NCI-H146 (cell line): Measurements from ENCODE around the gene ATF6.
A peak's percentile ranks its signal among the peaks of the same experiment; 100 is the strongest.
"Not testable (repeated sequence)": the region's sequence is repeated elsewhere in the genome, so short reads cannot be mapped to it uniquely, and the experiment has no call there.

Source experiments
- DNase-seq: peaks from one replicate; lab custom pipeline; 2025; lab: John Stamatoyannopoulos, UW

Gene ATF6

GRCh38 chr1:161782886-161783285 is 16.8 kb downstream of the ATF6 start:
- DNase-seq: no peak

GRCh38 chr1:161784968-161785367 is 18.8 kb downstream of the ATF6 start:
- no peak for DNase-seq

- DNase-seq: no peak
These were observed 21.2 kb downstream of the ATF6 start for GRCh38 chr1:161787355-161787754.

GRCh38 chr1:161790587-161791317 is 24.6 kb downstream of the ATF6 start:
- no peak for DNase-seq

- no peak for DNase-seq
These were observed 26.0 kb downstream of the ATF6 start for GRCh38 chr1:161791904-161792655.

GRCh38 chr1:161792740-161793139 is 26.6 kb downstream of the ATF6 start:
- peak; percentile 48 for DNase-seq

GRCh38 chr1:161799792-161800191 is 33.7 kb downstream of the ATF6 start:
- DNase-seq: no peak

GRCh38 chr1:161801955-161802354 is 35.8 kb downstream of the ATF6 start:
- DNase-seq: no peak

- no peak for DNase-seq
These were observed 37.1 kb downstream of the ATF6 start for GRCh38 chr1:161803181-161803580.

GRCh38 chr1:161805399-161806197 is 39.5 kb downstream of the ATF6 start:
- no peak for DNase-seq

- DNase-seq: not testable (repeated sequence)
These were observed 43.1 kb downstream of the ATF6 start for GRCh38 chr1:161809202-161809601.

- not testable (repeated sequence) for DNase-seq
These were observed 43.5 kb downstream of the ATF6 start for GRCh38 chr1:161809656-161810055.

- no peak for DNase-seq
These were observed 44.7 kb downstream of the ATF6 start for GRCh38 chr1:161810780-161811179.

- peak; percentile 55 for DNase-seq
These were observed 50.1 kb downstream of the ATF6 start for GRCh38 chr1:161816201-161816600.

- no peak for DNase-seq
These were observed 51.1 kb downstream of the ATF6 start for GRCh38 chr1:161817176-161817730.

GRCh38 chr1:161820914-161821313 is 54.8 kb downstream of the ATF6 start:
- no peak for DNase-seq

GRCh38 chr1:161824618-161825017 is 58.5 kb downstream of the ATF6 start:
- DNase-seq: no peak

- DNase-seq: no peak
These were observed 59.7 kb downstream of the ATF6 start for GRCh38 chr1:161825831-161826230.

- no peak for DNase-seq
These were observed 60.4 kb downstream of the ATF6 start for GRCh38 chr1:161826478-161826877.

- DNase-seq: no peak
These were observed 61.7 kb downstream of the ATF6 start for GRCh38 chr1:161827786-161828185.

- DNase-seq: not testable (repeated sequence)
These were observed 66.3 kb downstream of the ATF6 start for GRCh38 chr1:161832299-161832907.
